Measurements from ENCODE around the gene FEN1. TPM values are rescaled to one million over a fixed set of nuclear protein-coding genes. Genes with fewer than 3 reads are reported as not detected.

FEN1 gene
- total and polyA plus RNA-seq, 2 of the 13 experiments (the other 11 are each of a cell fraction or from before 2014, with no cell fraction given): 12.4 to 102 TPM

GRCh38 chr11:61827571-61828378 lies 35.1 kb downstream of the FEN1 start, which contains the start of gene FADS2 (continued):
- TF ChIP-seq E2F1 (CRISPR knock-in tag; IDR thresholded peaks at IDR 0.05) (peak; percentile 77; the same call in 1 of the 2 replicates), ZNF598 (CRISPR knock-in tag; IDR thresholded peaks at IDR 0.05; ENCODE audit: borderline replicate concordance) (no peak), KDM1A (CRISPR knock-in tag; IDR thresholded peaks at IDR 0.05) (no peak), ZNF446 (CRISPR knock-in tag; IDR thresholded peaks at IDR 0.05) (no peak), PITX1 (CRISPR knock-in tag; IDR thresholded peaks at IDR 0.05) (peak; percentile 6; the same call in 1 of the 2 replicates), BATF2 (CRISPR knock-in tag; IDR thresholded peaks at IDR 0.05) (0 out of 2 replicates have a peak, but pooled peaks have one; percentile 45), SAP130 (CRISPR knock-in tag; IDR thresholded peaks at IDR 0.05; ENCODE audit: low read depth) (no peak), KAT2B (IDR thresholded peaks at IDR 0.05; ENCODE audit: borderline replicate concordance, low read depth, low read length) (no peak), NFATC3 (CRISPR knock-in tag; IDR thresholded peaks at IDR 0.05) (no peak), TOE1 (CRISPR knock-in tag; IDR thresholded peaks at IDR 0.05) (no peak; the same call in 1 of the 2 replicates), ZNF792 (CRISPR knock-in tag; IDR thresholded peaks at IDR 0.05) (no peak), DNMT3B (CRISPR knock-in tag; conservative IDR thresholded peaks at IDR 0.05) (no peak), ZBTB42 (CRISPR knock-in tag; IDR thresholded peaks at IDR 0.05) (no peak), NFE2L1 (CRISPR knock-in tag; IDR thresholded peaks at IDR 0.05; ENCODE audit: borderline replicate concordance) (no peak), ZNF605 (CRISPR knock-in tag; IDR thresholded peaks at IDR 0.05) (no peak; the same call in 1 of the 2 replicates), AGO1 (IDR thresholded peaks at IDR 0.05; ENCODE audit: low read depth, low read length, poor library complexity, severe bottlenecking) (no peak)
